Measurements from ENCODE around the gene EIF4EBP3. TPM values are rescaled to one million over a fixed set of nuclear protein-coding genes. Genes with fewer than 3 reads are reported as not detected.

EIF4EBP3 gene
- total and polyA plus RNA-seq, 10 of the 15 experiments (the other 5 are each of a cell fraction or from before 2014, with no cell fraction given): 3.5 to 16.1 (median 6.2) TPM

DNA sequence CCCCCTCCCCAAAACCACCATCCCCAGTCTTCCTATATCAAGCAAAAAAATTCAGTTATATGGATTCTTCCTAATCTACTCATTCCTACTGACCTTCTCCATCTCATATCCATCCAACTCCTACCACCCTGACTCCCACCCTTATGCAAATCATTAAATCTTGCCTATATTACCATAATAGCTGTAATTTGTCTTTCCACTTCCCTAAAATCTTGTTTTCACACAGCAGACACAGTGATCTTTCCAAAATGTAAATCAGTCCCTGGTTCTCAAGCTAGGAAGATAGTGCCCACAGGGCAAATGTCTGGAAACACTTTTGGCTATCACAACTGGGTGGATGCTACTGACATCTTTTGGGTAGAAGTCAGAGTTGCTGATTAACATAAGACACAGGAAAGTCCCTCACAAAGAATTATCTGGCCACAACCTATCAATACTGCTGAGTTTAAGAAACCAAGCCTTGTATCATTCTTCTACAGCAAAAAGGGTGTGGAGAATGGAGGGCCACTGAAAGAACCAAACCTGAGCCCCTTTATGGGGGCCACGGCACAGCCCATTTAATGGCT is 8.4 kb downstream of the EIF4EBP3 start:
- in situ Hi-C loops (cut with MboI): no loop called here
- Histone ChIP-seq H3K9me3 (replicated peaks; ENCODE audit: control insufficient read depth, insufficient read depth, low read length) (no peaks in the 10 kb centered on the region), H3K4me2 (ENCODE audit: control insufficient read depth, insufficient read depth) (peak overlapping the region; percentile 82), H3K27me3 (replicated peaks in 1 of 2; ENCODE audit: control insufficient read depth in 2 of 2, insufficient read depth in 2 of 2, low read length in 1 of 2) (no peaks in the 10 kb centered on the region), H3K79me2 (ENCODE audit: control insufficient read depth, insufficient read depth, low read length) (peaks cover 49% of the 10 kb centered on the region), H3K27ac (ENCODE audit: control insufficient read depth, insufficient read depth) (peak overlapping the region; percentile 95), H3K4me3 (peak overlapping the region; percentile 91), H3K36me3 (ENCODE audit: control insufficient read depth in 2 of 2, insufficient read depth in 2 of 2, low read length in 1 of 2) (peaks cover 5 to 16% of the 10 kb centered on the region in 2 experiments), H4K20me1 (ENCODE audit: control insufficient read depth, insufficient read depth) (no peaks in the 10 kb centered on the region), H3K9ac (ENCODE audit: control insufficient read depth, insufficient read depth, low read length) (peak overlapping the region; percentile 89), H2AFZ (ENCODE audit: control insufficient read depth, low read depth, low read length) (no peak overlapping the region), H3K4me1 (ENCODE audit: control insufficient read depth, insufficient read depth, low read length) (peaks cover 22% of the 10 kb centered on the region)
- intact Hi-C loops (cut with micrococcal nuclease; ENCODE audit: unreplicated experiment): loop anchor here (2.0 kb wide), 1 partner anchor 23 kb away; no protein-coding TSS in a partner anchor
- ATAC-seq: peak; percentile 49
- ChIA-PET CTCF (interaction anchor here (0.6 to 1.5 kb wide), 5 partner anchors 9 to 183 kb away, joined by 3 to 4 read pairs (median 3); partner anchors contain the start of gene EIF4EBP3), POLR2A (interaction anchor here (0.8 to 0.9 kb wide), 2 partner anchors 10 to 83 kb away, joined by 4 to 10 read pairs; partner anchors contain the start of gene TMCO6), RAD21 (ENCODE audit: unreplicated experiment) (interaction anchor here (1.0 to 1.4 kb wide), 4 partner anchors 9 to 153 kb away, joined by 3 read pairs; partner anchors contain the start of genes CD14 and EIF4EBP3), SMC1A (ENCODE audit: uncharacterized antibody, unreplicated experiment) (interaction anchor here (1.0 kb wide), 2 partner anchors 9 to 92 kb away, joined by 4 read pairs; partner anchors contain the start of genes IK, NDUFA2 and SLC35A4)
- WGBS (ENCODE audit: insufficient coverage, insufficient replicate concordance, low lambda C conversion rate, missing lambda C conversion rate): 0% methylated on average over 1 of the region's 1 CpG
- DNase-seq (ENCODE audit: low read depth, low spot score): no peak
- FAIRE-seq: no peak
- no peak for TF ChIP-seq NR2C2 (IDR thresholded peaks at IDR 0.05; ENCODE audit: borderline replicate concordance, control insufficient read depth, insufficient read length, low read depth)
- 0 out of 2 replicates have a peak, but pooled peaks have one; percentile 51 for TF ChIP-seq POLR2AphosphoS5 (IDR thresholded peaks at IDR 0.05; ENCODE audit: low read length)
- peak; percentile 70 for TF ChIP-seq SPI1 (IDR thresholded peaks at IDR 0.05; ENCODE audit: borderline replicate concordance, insufficient read depth, low read depth, low read length)
- TF ChIP-seq, protein P1, sequence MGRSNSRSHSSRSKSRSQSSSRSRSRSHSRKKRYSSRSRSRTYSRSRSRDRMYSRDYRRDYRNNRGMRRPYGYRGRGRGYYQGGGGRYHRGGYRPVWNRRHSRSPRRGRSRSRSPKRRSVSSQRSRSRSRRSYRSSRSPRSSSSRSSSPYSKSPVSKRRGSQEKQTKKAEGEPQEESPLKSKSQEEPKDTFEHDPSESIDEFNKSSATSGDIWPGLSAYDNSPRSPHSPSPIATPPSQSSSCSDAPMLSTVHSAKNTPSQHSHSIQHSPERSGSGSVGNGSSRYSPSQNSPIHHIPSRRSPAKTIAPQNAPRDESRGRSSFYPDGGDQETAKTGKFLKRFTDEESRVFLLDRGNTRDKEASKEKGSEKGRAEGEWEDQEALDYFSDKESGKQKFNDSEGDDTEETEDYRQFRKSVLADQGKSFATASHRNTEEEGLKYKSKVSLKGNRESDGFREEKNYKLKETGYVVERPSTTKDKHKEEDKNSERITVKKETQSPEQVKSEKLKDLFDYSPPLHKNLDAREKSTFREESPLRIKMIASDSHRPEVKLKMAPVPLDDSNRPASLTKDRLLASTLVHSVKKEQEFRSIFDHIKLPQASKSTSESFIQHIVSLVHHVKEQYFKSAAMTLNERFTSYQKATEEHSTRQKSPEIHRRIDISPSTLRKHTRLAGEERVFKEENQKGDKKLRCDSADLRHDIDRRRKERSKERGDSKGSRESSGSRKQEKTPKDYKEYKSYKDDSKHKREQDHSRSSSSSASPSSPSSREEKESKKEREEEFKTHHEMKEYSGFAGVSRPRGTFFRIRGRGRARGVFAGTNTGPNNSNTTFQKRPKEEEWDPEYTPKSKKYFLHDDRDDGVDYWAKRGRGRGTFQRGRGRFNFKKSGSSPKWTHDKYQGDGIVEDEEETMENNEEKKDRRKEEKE (IDR thresholded peaks at IDR 0.05): no peak
- TF ChIP-seq STAT3 (IDR thresholded peaks at IDR 0.05; ENCODE audit: low read depth, low read length): no peak
- TF ChIP-seq BACH1 (IDR thresholded peaks at IDR 0.05; ENCODE audit: borderline replicate concordance): 0 out of 2 replicates have a peak, but pooled peaks have one; percentile 11
- TF ChIP-seq HDAC6 (IDR thresholded peaks at IDR 0.05; ENCODE audit: unreplicated experiment): no peak
- TF ChIP-seq NR2F1 (conservative IDR thresholded peaks at IDR 0.05): no peak
- TF ChIP-seq, protein P2, sequence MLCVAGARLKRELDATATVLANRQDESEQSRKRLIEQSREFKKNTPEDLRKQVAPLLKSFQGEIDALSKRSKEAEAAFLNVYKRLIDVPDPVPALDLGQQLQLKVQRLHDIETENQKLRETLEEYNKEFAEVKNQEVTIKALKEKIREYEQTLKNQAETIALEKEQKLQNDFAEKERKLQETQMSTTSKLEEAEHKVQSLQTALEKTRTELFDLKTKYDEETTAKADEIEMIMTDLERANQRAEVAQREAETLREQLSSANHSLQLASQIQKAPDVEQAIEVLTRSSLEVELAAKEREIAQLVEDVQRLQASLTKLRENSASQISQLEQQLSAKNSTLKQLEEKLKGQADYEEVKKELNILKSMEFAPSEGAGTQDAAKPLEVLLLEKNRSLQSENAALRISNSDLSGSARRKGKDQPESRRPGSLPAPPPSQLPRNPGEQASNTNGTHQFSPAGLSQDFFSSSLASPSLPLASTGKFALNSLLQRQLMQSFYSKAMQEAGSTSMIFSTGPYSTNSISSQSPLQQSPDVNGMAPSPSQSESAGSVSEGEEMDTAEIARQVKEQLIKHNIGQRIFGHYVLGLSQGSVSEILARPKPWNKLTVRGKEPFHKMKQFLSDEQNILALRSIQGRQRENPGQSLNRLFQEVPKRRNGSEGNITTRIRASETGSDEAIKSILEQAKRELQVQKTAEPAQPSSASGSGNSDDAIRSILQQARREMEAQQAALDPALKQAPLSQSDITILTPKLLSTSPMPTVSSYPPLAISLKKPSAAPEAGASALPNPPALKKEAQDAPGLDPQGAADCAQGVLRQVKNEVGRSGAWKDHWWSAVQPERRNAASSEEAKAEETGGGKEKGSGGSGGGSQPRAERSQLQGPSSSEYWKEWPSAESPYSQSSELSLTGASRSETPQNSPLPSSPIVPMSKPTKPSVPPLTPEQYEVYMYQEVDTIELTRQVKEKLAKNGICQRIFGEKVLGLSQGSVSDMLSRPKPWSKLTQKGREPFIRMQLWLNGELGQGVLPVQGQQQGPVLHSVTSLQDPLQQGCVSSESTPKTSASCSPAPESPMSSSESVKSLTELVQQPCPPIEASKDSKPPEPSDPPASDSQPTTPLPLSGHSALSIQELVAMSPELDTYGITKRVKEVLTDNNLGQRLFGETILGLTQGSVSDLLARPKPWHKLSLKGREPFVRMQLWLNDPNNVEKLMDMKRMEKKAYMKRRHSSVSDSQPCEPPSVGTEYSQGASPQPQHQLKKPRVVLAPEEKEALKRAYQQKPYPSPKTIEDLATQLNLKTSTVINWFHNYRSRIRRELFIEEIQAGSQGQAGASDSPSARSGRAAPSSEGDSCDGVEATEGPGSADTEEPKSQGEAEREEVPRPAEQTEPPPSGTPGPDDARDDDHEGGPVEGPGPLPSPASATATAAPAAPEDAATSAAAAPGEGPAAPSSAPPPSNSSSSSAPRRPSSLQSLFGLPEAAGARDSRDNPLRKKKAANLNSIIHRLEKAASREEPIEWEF (IDR thresholded peaks at IDR 0.05; ENCODE audit: insufficient replicate concordance, low read depth, low read length): peak; percentile 53
- TF ChIP-seq, protein P3, sequence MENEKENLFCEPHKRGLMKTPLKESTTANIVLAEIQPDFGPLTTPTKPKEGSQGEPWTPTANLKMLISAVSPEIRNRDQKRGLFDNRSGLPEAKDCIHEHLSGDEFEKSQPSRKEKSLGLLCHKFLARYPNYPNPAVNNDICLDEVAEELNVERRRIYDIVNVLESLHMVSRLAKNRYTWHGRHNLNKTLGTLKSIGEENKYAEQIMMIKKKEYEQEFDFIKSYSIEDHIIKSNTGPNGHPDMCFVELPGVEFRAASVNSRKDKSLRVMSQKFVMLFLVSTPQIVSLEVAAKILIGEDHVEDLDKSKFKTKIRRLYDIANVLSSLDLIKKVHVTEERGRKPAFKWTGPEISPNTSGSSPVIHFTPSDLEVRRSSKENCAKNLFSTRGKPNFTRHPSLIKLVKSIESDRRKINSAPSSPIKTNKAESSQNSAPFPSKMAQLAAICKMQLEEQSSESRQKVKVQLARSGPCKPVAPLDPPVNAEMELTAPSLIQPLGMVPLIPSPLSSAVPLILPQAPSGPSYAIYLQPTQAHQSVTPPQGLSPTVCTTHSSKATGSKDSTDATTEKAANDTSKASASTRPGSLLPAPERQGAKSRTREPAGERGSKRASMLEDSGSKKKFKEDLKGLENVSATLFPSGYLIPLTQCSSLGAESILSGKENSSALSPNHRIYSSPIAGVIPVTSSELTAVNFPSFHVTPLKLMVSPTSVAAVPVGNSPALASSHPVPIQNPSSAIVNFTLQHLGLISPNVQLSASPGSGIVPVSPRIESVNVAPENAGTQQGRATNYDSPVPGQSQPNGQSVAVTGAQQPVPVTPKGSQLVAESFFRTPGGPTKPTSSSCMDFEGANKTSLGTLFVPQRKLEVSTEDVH (IDR thresholded peaks at IDR 0.05; ENCODE audit: low read depth, partially characterized antibody): no peak
- TF ChIP-seq RFX5 (IDR thresholded peaks at IDR 0.05; ENCODE audit: low read depth, low read length): no peak
- BruUV-seq (replicated peaks): TSS peak; percentile 69

Data from GM12878 (cell line).